Measurements from ENCODE around the gene TCF7L2.

Gene TCF7L2

GRCh38 chr10:112912410-112912928 is 37.6 kb upstream of the TCF7L2 start:
- no peak for DNase-seq
- Histone ChIP-seq H3K9me3 (ENCODE audit: severe bottlenecking) (no peaks in the 10 kb centered on the region), H3K27me3 (ENCODE audit: insufficient read depth, low read depth, severe bottlenecking) (no peaks in the 10 kb centered on the region), H3K4me3 (ENCODE audit: low read depth, low read length) (no peak overlapping the region), H3K36me3 (no peaks in the 10 kb centered on the region), H3K27ac (no peak overlapping the region)
- TF ChIP-seq, protein P1, sequence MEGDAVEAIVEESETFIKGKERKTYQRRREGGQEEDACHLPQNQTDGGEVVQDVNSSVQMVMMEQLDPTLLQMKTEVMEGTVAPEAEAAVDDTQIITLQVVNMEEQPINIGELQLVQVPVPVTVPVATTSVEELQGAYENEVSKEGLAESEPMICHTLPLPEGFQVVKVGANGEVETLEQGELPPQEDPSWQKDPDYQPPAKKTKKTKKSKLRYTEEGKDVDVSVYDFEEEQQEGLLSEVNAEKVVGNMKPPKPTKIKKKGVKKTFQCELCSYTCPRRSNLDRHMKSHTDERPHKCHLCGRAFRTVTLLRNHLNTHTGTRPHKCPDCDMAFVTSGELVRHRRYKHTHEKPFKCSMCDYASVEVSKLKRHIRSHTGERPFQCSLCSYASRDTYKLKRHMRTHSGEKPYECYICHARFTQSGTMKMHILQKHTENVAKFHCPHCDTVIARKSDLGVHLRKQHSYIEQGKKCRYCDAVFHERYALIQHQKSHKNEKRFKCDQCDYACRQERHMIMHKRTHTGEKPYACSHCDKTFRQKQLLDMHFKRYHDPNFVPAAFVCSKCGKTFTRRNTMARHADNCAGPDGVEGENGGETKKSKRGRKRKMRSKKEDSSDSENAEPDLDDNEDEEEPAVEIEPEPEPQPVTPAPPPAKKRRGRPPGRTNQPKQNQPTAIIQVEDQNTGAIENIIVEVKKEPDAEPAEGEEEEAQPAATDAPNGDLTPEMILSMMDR (IDR thresholded peaks at IDR 0.05; ENCODE audit: low read depth, low read length), result no peak

- H3K4me3 ChIP-seq (ENCODE audit: low read depth, low read length), result no peak overlapping the region
- no peaks in the 10 kb centered on the region for H3K36me3 ChIP-seq
- H3K27me3 ChIP-seq (ENCODE audit: insufficient read depth, low read depth, severe bottlenecking), result no peaks in the 10 kb centered on the region
- TF ChIP-seq, protein P1 (IDR thresholded peaks at IDR 0.05; ENCODE audit: low read depth, low read length), result no peak
- H3K27ac ChIP-seq, result no peak overlapping the region
- DNase-seq, result no peak
- H3K9me3 ChIP-seq (ENCODE audit: severe bottlenecking), result no peaks in the 10 kb centered on the region
Observed at GRCh38 chr10:112913255-112913654, 36.8 kb upstream of the TCF7L2 start.

DNA sequence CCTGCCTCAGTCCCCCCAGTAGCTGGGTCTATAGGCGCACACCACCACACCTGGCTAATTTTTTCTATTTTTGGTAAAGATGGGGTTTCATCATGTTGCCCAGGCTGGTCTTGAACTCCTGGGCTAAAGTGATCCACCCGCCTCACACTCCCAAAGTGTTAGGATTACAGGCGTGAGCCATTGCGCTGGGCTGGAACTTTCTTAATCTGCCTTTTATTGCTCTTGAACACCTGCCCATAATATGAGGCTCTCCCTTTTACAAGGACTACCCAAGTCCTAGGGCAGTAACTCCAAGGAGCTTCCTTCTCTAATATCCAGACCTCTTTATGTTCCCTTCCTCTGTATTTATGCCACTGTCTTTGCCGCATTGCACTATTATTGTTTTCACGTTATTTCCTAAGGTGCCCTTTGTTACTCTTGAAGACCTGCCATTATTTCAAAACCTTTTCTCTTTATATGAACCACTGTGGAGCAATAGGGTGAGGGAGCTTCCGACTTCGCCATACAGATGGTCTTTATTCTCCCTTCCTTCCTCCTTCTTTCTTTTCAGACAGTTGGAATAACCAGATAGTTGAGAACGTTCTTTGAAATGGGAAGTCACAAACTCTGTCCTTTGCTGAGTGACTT is 36.3 kb upstream of the TCF7L2 start:
- H3K9me3 ChIP-seq (ENCODE audit: severe bottlenecking), result no peaks in the 10 kb centered on the region
- TF ChIP-seq, protein P1 (IDR thresholded peaks at IDR 0.05; ENCODE audit: low read depth, low read length), result no peak

DNA sequence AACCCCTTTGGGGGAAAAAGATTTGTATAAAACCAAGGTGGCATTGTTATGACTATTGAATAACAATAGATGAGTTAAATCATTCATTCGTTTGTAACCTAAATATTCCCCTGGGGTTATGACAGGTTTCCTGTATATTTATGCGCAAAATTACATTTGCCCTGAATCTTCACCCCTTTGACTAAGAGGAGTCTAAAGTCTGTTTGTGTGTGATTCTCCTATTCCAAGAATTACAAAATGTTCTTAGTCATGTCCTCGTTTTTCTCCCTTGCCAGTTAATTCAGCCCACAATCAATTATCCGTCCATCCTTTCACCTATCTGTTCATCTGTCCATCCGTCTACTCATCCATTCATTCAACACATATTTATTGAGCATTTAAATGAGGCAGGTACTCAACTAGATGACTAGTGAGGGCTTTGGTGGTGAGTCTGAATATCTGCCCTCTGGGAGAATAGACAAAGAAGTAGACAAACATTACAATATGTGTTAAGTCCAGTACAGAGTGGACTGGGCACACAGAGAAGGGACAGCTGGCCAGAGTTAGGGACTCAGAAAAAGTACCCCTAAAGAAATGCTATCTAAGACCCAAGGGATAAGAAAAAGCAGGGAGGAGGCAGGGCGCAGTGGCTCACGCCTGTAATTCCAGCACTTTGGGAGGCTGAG is 35.6 kb upstream of the TCF7L2 start:
- TF ChIP-seq, protein P1 (IDR thresholded peaks at IDR 0.05; ENCODE audit: low read depth, low read length), result no peak

More for the DNA sequence above, 36.3 kb upstream of the TCF7L2 start:
- Histone ChIP-seq H3K36me3 (no peaks in the 10 kb centered on the region), H3K27me3 (ENCODE audit: insufficient read depth, low read depth, severe bottlenecking) (no peaks in the 10 kb centered on the region), H3K27ac (no peak overlapping the region), H3K4me3 (ENCODE audit: low read depth, low read length) (no peak overlapping the region)
- DNase-seq, result no peak

GRCh38 chr10:112915590-112916572 is 34.2 kb upstream of the TCF7L2 start:
- TF ChIP-seq, protein P1 (IDR thresholded peaks at IDR 0.05; ENCODE audit: low read depth, low read length), result no peak
- no peak for DNase-seq
- H3K9me3 ChIP-seq (ENCODE audit: severe bottlenecking), result no peaks in the 10 kb centered on the region
- H3K27ac ChIP-seq, result no peak overlapping the region
- no peaks in the 10 kb centered on the region for H3K27me3 ChIP-seq (ENCODE audit: insufficient read depth, low read depth, severe bottlenecking)
- no peak overlapping the region for H3K4me3 ChIP-seq (ENCODE audit: low read depth, low read length)
- no peaks in the 10 kb centered on the region for H3K36me3 ChIP-seq

More for the DNA sequence above, 35.6 kb upstream of the TCF7L2 start:
- no peaks in the 10 kb centered on the region for H3K27me3 ChIP-seq (ENCODE audit: insufficient read depth, low read depth, severe bottlenecking)
- H3K9me3 ChIP-seq (ENCODE audit: severe bottlenecking), result no peaks in the 10 kb centered on the region
- H3K4me3 ChIP-seq (ENCODE audit: low read depth, low read length), result no peak overlapping the region
- no peak for DNase-seq
- no peak overlapping the region for H3K27ac ChIP-seq
- no peaks in the 10 kb centered on the region for H3K36me3 ChIP-seq

All from WERI-Rb-1 (cell line).